Measurements from ENCODE around the gene GSTM2. TPM values are rescaled to one million over a fixed set of nuclear protein-coding genes. Genes with fewer than 3 reads are reported as not detected.
"Not testable (repeated sequence)": the region's sequence is repeated elsewhere in the genome, so short reads cannot be mapped to it uniquely, and the experiment has no call there.

GSTM2 gene
- total RNA-seq, 1 experiment from 2014 or later: 2.5 TPM

- Mint-ChIP-seq H3K9me3 (ENCODE audit: low read depth, unreplicated experiment) (no peaks in the 10 kb centered on the region), H3K27ac (ENCODE audit: unreplicated experiment) (no peak overlapping the region), H3K27me3 (ENCODE audit: unreplicated experiment) (no peaks in the 10 kb centered on the region), H3K36me3 (ENCODE audit: insufficient read depth, unreplicated experiment) (no peaks in the 10 kb centered on the region), H3K4me3 (ENCODE audit: low read depth, unreplicated experiment) (no peak overlapping the region), H3K4me1 (ENCODE audit: low read depth, unreplicated experiment) (no peaks in the 10 kb centered on the region)
- DNase-seq: no peak
- BruUV-seq (replicated peaks): no TSS peak
- TF ChIP-seq, protein P1, sequence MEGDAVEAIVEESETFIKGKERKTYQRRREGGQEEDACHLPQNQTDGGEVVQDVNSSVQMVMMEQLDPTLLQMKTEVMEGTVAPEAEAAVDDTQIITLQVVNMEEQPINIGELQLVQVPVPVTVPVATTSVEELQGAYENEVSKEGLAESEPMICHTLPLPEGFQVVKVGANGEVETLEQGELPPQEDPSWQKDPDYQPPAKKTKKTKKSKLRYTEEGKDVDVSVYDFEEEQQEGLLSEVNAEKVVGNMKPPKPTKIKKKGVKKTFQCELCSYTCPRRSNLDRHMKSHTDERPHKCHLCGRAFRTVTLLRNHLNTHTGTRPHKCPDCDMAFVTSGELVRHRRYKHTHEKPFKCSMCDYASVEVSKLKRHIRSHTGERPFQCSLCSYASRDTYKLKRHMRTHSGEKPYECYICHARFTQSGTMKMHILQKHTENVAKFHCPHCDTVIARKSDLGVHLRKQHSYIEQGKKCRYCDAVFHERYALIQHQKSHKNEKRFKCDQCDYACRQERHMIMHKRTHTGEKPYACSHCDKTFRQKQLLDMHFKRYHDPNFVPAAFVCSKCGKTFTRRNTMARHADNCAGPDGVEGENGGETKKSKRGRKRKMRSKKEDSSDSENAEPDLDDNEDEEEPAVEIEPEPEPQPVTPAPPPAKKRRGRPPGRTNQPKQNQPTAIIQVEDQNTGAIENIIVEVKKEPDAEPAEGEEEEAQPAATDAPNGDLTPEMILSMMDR (IDR thresholded peaks at IDR 0.05; ENCODE audit: unreplicated experiment): no peak
- intact Hi-C loops (cut with micrococcal nuclease; ENCODE audit: unreplicated experiment): no loop called here
- CTCF ChIA-PET: no interaction called here
These were observed 29.2 kb downstream of the GSTM2 start for GRCh38 chr1:109697066-109697465.

DNA sequence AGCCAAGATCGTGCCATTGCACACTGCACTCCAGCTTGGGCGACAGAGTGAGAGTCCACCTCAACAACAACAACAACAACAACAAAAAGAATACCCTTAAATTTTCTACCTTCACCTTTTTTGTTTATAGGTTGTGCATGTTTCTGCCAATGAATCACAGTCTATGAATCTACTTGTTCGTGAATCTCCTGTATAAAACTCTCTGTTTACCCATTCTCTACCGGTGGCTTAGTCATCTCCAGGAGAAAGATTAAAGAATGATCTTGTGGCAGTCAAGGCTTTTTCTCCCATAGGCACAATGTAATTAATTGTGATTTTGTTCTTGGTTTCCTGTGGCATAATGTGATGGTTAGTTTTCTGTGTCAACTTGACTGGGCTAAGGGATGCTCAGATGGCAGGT lies 30.0 kb downstream of the GSTM2 start:
- H3K36me3 Mint-ChIP-seq (ENCODE audit: insufficient read depth, unreplicated experiment); DNase-seq; H3K4me1 Mint-ChIP-seq (ENCODE audit: low read depth, unreplicated experiment); H3K9me3 Mint-ChIP-seq (ENCODE audit: low read depth, unreplicated experiment); H3K4me3 Mint-ChIP-seq (ENCODE audit: low read depth, unreplicated experiment); H3K27ac Mint-ChIP-seq (ENCODE audit: unreplicated experiment); H3K27me3 Mint-ChIP-seq (ENCODE audit: unreplicated experiment); CTCF ChIA-PET; intact Hi-C loops (cut with micrococcal nuclease; ENCODE audit: unreplicated experiment); BruUV-seq (replicated peaks): not testable (repeated sequence)

- Mint-ChIP-seq H3K4me1 (ENCODE audit: low read depth, unreplicated experiment) (peaks cover 20% of the 10 kb centered on the region), H3K27me3 (ENCODE audit: unreplicated experiment) (peaks cover 13% of the 10 kb centered on the region)
- DNase-seq; H3K9me3 Mint-ChIP-seq (ENCODE audit: low read depth, unreplicated experiment); H3K4me3 Mint-ChIP-seq (ENCODE audit: low read depth, unreplicated experiment); BruUV-seq (replicated peaks); H3K36me3 Mint-ChIP-seq (ENCODE audit: insufficient read depth, unreplicated experiment); H3K27ac Mint-ChIP-seq (ENCODE audit: unreplicated experiment): not testable (repeated sequence)
- intact Hi-C loops (cut with micrococcal nuclease; ENCODE audit: unreplicated experiment): loop anchor here (5.0 kb wide), 2 partner anchors 61 to 156 kb away; partner anchors contain the start of gene GNAI3
- CTCF ChIA-PET: interaction anchor here (1.7 kb wide), 1 partner anchor 63 kb away, joined by 18 read pairs; no protein-coding TSS in a partner anchor
These were observed 35.1 kb downstream of the GSTM2 start for GRCh38 chr1:109702940-109703339.

- Mint-ChIP-seq H3K36me3 (ENCODE audit: insufficient read depth, unreplicated experiment) (no peaks in the 10 kb centered on the region), H3K4me1 (ENCODE audit: low read depth, unreplicated experiment) (peaks cover 20% of the 10 kb centered on the region), H3K9me3 (ENCODE audit: low read depth, unreplicated experiment) (no peaks in the 10 kb centered on the region), H3K27ac (ENCODE audit: unreplicated experiment) (no peak overlapping the region), H3K4me3 (ENCODE audit: low read depth, unreplicated experiment) (no peak overlapping the region), H3K27me3 (ENCODE audit: unreplicated experiment) (peaks cover 13% of the 10 kb centered on the region)
- no TSS peak for BruUV-seq (replicated peaks)
- TF ChIP-seq, protein P1 (IDR thresholded peaks at IDR 0.05; ENCODE audit: unreplicated experiment): no peak
- CTCF ChIA-PET: interaction anchor here (0.7 to 1.7 kb wide), 2 partner anchors 60 to 64 kb away, joined by 3 to 18 read pairs; no protein-coding TSS in a partner anchor
- no peak for DNase-seq
- intact Hi-C loops (cut with micrococcal nuclease; ENCODE audit: unreplicated experiment): loop anchor here (5.0 kb wide), 2 partner anchors 62 to 157 kb away; partner anchors contain the start of gene GNAI3
These were observed 36.3 kb downstream of the GSTM2 start for GRCh38 chr1:109704173-109704572.

DNA sequence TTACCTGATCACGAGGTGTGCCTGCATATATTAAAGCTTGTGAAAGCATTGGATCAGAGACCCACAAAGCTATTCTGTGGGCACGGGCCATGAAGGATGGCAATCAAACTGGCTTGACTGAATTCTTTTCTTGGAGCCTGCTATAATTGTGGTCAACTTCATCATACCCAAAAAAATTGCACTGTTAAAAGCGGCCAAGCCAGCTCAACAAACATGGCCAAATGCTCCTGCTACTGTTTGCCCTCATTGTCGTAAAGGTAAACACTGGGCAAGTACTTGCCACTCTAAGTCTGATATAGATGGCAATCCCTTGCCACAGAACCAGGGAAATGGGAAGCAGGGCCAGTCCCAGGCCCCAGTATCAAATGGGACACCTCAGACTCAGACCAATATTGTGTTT lies 37.6 kb downstream of the GSTM2 start:
- Mint-ChIP-seq H3K9me3 (ENCODE audit: low read depth, unreplicated experiment) (no peaks in the 10 kb centered on the region), H3K4me3 (ENCODE audit: low read depth, unreplicated experiment) (no peak overlapping the region), H3K36me3 (ENCODE audit: insufficient read depth, unreplicated experiment) (no peaks in the 10 kb centered on the region), H3K27ac (ENCODE audit: unreplicated experiment) (no peak overlapping the region), H3K27me3 (ENCODE audit: unreplicated experiment) (peaks cover 13% of the 10 kb centered on the region), H3K4me1 (ENCODE audit: low read depth, unreplicated experiment) (peaks cover 20% of the 10 kb centered on the region)
- no TSS peak for BruUV-seq (replicated peaks)
- TF ChIP-seq, protein P1 (IDR thresholded peaks at IDR 0.05; ENCODE audit: unreplicated experiment): no peak
- no peak for DNase-seq
- intact Hi-C loops (cut with micrococcal nuclease; ENCODE audit: unreplicated experiment): no loop called here
- CTCF ChIA-PET: no interaction called here

GRCh38 chr1:109708949-109709348 lies 41.1 kb downstream of the GSTM2 start:
- H3K9me3 Mint-ChIP-seq (ENCODE audit: low read depth, unreplicated experiment); H3K4me3 Mint-ChIP-seq (ENCODE audit: low read depth, unreplicated experiment); H3K27ac Mint-ChIP-seq (ENCODE audit: unreplicated experiment); H3K36me3 Mint-ChIP-seq (ENCODE audit: insufficient read depth, unreplicated experiment); CTCF ChIA-PET; BruUV-seq (replicated peaks); H3K4me1 Mint-ChIP-seq (ENCODE audit: low read depth, unreplicated experiment); intact Hi-C loops (cut with micrococcal nuclease; ENCODE audit: unreplicated experiment); DNase-seq: not testable (repeated sequence)
- peaks cover 19% of the 10 kb centered on the region for H3K27me3 Mint-ChIP-seq (ENCODE audit: unreplicated experiment)

DNA sequence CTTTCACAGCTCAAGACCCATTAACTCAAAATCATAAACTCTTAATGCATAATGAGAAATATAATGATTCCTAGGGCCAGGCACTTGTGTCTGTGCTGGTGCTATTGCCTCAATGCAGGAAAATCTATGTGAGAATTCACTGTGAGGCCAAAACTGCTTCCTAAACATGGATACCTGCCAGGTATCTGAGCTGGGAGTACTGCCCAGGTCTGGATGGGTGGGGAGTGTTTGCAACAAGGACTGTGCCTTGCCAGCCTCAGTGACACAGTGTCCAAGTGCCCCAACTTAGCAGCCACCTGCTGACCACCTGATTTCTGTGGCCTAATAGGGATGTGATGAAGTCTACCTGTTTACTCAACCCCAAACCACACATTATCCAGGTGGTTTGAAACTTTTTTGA lies 42.0 kb downstream of the GSTM2 start:
- CTCF ChIA-PET; H3K36me3 Mint-ChIP-seq (ENCODE audit: insufficient read depth, unreplicated experiment); H3K4me3 Mint-ChIP-seq (ENCODE audit: low read depth, unreplicated experiment); intact Hi-C loops (cut with micrococcal nuclease; ENCODE audit: unreplicated experiment); BruUV-seq (replicated peaks); DNase-seq; H3K9me3 Mint-ChIP-seq (ENCODE audit: low read depth, unreplicated experiment); H3K27ac Mint-ChIP-seq (ENCODE audit: unreplicated experiment); H3K4me1 Mint-ChIP-seq (ENCODE audit: low read depth, unreplicated experiment): not testable (repeated sequence)
- H3K27me3 Mint-ChIP-seq (ENCODE audit: unreplicated experiment): peaks cover 16% of the 10 kb centered on the region

- H3K27ac Mint-ChIP-seq (ENCODE audit: unreplicated experiment): not testable (repeated sequence)
These were observed 43.9 kb downstream of the GSTM2 start, which contains the start of gene GSTM5 for GRCh38 chr1:109711593-109712320. Gene GSTM5, plus strand, starts transcription at chr1:109712251. Its CDS starts 62 bp downstream, at chr1:109712313.

More at GRCh38 chr1:109711593-109712320, 43.9 kb downstream of the GSTM2 start, which contains the start of gene GSTM5:
- BruUV-seq (replicated peaks); DNase-seq; H3K4me1 Mint-ChIP-seq (ENCODE audit: low read depth, unreplicated experiment); H3K9me3 Mint-ChIP-seq (ENCODE audit: low read depth, unreplicated experiment); CTCF ChIA-PET; H3K36me3 Mint-ChIP-seq (ENCODE audit: insufficient read depth, unreplicated experiment); H3K4me3 Mint-ChIP-seq (ENCODE audit: low read depth, unreplicated experiment); intact Hi-C loops (cut with micrococcal nuclease; ENCODE audit: unreplicated experiment): not testable (repeated sequence)
- H3K27me3 Mint-ChIP-seq (ENCODE audit: unreplicated experiment): peaks cover 13% of the 10 kb centered on the region

Measured in Calu3 (cell line).